CD14-positive monocyte (primary cell): ENCODE measurements around the gene KDM4C. TPM values are rescaled to one million over a fixed set of nuclear protein-coding genes. Genes with fewer than 3 reads are reported as not detected.

ENCODE experiments used
- DNase-seq, 3 donors: peaks; one replicate each; pipeline ENCODE4 v3.0.0-alpha.2; 2011 to 2022
- H2AFZ ChIP-seq: 2 replicates; pipeline ENCODE4 v1.6.0; 2012; ENCODE audit warnings: mild to moderate bottlenecking, low read depth, low read length, inconsistent platforms; ENCODE audit not compliant: insufficient read depth, poor library complexity, severe bottlenecking
- H3K27ac ChIP-seq, 2 donors: 1 replicate in 1 of 2; 2 replicates in 1 of 2; pipeline ENCODE4 v1.5.1; 2012 to 2013; ENCODE audit warnings: low read length in 2 of 2, control low read depth in 1 of 2, inconsistent platforms in 1 of 2, low read depth in 1 of 2, mild to moderate bottlenecking in 1 of 2
- H3K27me3 ChIP-seq, 2 donors: one replicate each; pipeline versions ENCODE4 v1.6.0 to v1.6.1; 2011 to 2013; ENCODE audit warnings: low read length in 2 of 2; ENCODE audit not compliant: control insufficient read depth in 2 of 2, insufficient read depth in 2 of 2
- H3K36me3 ChIP-seq, 2 donors: replicated peaks in 1 of 2; 1 replicate in 1 of 2; 2 replicates in 1 of 2; pipeline versions ENCODE4 v1.5.1 to v1.6.1; 2012 to 2013; ENCODE audit warnings: low read length in 2 of 2, control low read depth in 1 of 2, inconsistent platforms in 1 of 2, mild to moderate bottlenecking in 1 of 2; ENCODE audit not compliant: insufficient read depth in 2 of 2, control insufficient read depth in 1 of 2
- H3K4me1 ChIP-seq, 2 donors: 1 replicate in 1 of 2; 2 replicates in 1 of 2; pipeline versions ENCODE4 v1.5.1 to v1.6.1; 2012 to 2013; ENCODE audit warnings: low read length in 2 of 2, control low read depth in 1 of 2, inconsistent platforms in 1 of 2, mild to moderate bottlenecking in 1 of 2, moderate library complexity in 1 of 2; ENCODE audit not compliant: insufficient read depth in 2 of 2, control insufficient read depth in 1 of 2
- H3K4me2 ChIP-seq: replicated peaks from 2 replicates; pipeline ENCODE3; 2012; ENCODE audit warnings: low read length, moderate library complexity, mild to moderate bottlenecking; ENCODE audit not compliant: poor library complexity, severe bottlenecking; ENCODE audit errors: extremely low read depth
- H3K4me3 ChIP-seq, 3 experiments: fragments of 200-600 bp in 1 of 3; sonication (generic) in 1 of 3; replicated peaks in 1 of 3; 1 replicate in 2 of 3; 2 replicates in 1 of 3; pipeline ENCODE4 v1.5.1; 2011 to 2013; ENCODE audit warnings: low read length in 3 of 3, mild to moderate bottlenecking in 3 of 3, control low read depth in 2 of 3, low read depth in 2 of 3, inconsistent platforms in 1 of 3, moderate library complexity in 1 of 3
- H3K79me2 ChIP-seq: 2 replicates; pipeline ENCODE4 v1.6.0; 2012; ENCODE audit warnings: mild to moderate bottlenecking, control low read depth, inconsistent platforms, low read length, moderate library complexity; ENCODE audit not compliant: insufficient read depth
- H3K9ac ChIP-seq: 2 replicates; pipeline ENCODE4 v1.6.0; 2017; ENCODE audit warnings: low read length, mild to moderate bottlenecking; ENCODE audit not compliant: insufficient read depth, poor library complexity, severe bottlenecking
- H3K9me3 ChIP-seq, 2 donors: replicated peaks in 1 of 2; 1 replicate in 1 of 2; 2 replicates in 1 of 2; pipeline versions ENCODE4 v1.5.1 to v1.6.1; 2012 to 2013; ENCODE audit warnings: low read length in 2 of 2, control low read depth in 1 of 2; ENCODE audit not compliant: control insufficient read depth in 1 of 2, insufficient read depth in 1 of 2
- H4K20me1 ChIP-seq: 2 replicates; pipeline ENCODE4 v1.6.0; 2012; ENCODE audit warnings: mild to moderate bottlenecking, low read length, control low read depth, moderate library complexity; ENCODE audit not compliant: insufficient read depth
- H3K27ac Mint-ChIP-seq, 7 donors: one replicate each; pipeline ENCODE4 v1.8.0; 2020; ENCODE audit warnings: mild to moderate bottlenecking in 7 of 7, mixed read lengths in 7 of 7, moderate library complexity in 6 of 7, inconsistent platforms in 2 of 7
- H3K27me3 Mint-ChIP-seq, 3 donors: one replicate each; pipeline ENCODE4 v1.8.0; 2021 to 2022; ENCODE audit warnings: low read depth in 3 of 3, mild to moderate bottlenecking in 3 of 3, mixed read lengths in 3 of 3, moderate library complexity in 3 of 3, inconsistent platforms in 1 of 3
- H3K36me3 Mint-ChIP-seq, 2 donors: one replicate each; pipeline ENCODE4 v1.8.0; 2020; ENCODE audit warnings: mixed read lengths in 2 of 2, inconsistent platforms in 1 of 2, mild to moderate bottlenecking in 1 of 2
- H3K4me1 Mint-ChIP-seq: one replicate; pipeline ENCODE4 v1.8.0; 2020; ENCODE audit warnings: mild to moderate bottlenecking, mixed read lengths
- H3K4me3 Mint-ChIP-seq, 2 donors: one replicate each; pipeline ENCODE4 v1.8.0; 2020; ENCODE audit warnings: mild to moderate bottlenecking in 2 of 2, mixed read lengths in 2 of 2, moderate library complexity in 1 of 2
- H3K9me3 Mint-ChIP-seq, 7 donors: one replicate each; pipeline ENCODE4 v1.8.0; 2020 to 2022; ENCODE audit warnings: mixed read lengths in 7 of 7, mild to moderate bottlenecking in 6 of 7, moderate library complexity in 6 of 7, inconsistent platforms in 2 of 7
- WGBS: methylation state at CpG from one replicate; pipeline ENCODE4 v1.1.5; 2013; ENCODE audit warnings: missing lambda C conversion rate; ENCODE audit not compliant: insufficient coverage; 5-methylcytosine and 5-hydroxymethylcytosine counted together
- intact Hi-C, 2 donors: fragments of 100-400 bp; cut with micrococcal nuclease; formaldehyde crosslinking; loops; one replicate each; pipeline versions ENCODE4 v1.15.0 to v1.15.1; 2023
- polyA plus RNA-seq, 3 donors: library from polyadenylated mRNA; depleted of rRNA in 1 of 3; unstranded in 2 of 3; stranded (reverse) in 1 of 3; fragments of 300-500 nt in 2 of 3; fragments of >200 nt in 1 of 3; fragmentation: Illumina TruSeq in 2 of 3; gene quantifications; 1 replicate in 2 of 3; 2 replicates in 1 of 3; pipeline ENCODE4 v1.2.3, GENCODE V29; 2012 to 2021
- TF ChIP-seq, protein P1 (sequence below): fragments of 200-600 bp; IDR thresholded peaks from one replicate; pipeline ENCODE4 v1.8.0; 2022; ENCODE audit warnings: antibody characterized with exemption, mild to moderate bottlenecking

KDM4C gene
- polyA plus RNA-seq, 3 donors: 15.2 to 36.2 (median 17.1) TPM

DNA sequence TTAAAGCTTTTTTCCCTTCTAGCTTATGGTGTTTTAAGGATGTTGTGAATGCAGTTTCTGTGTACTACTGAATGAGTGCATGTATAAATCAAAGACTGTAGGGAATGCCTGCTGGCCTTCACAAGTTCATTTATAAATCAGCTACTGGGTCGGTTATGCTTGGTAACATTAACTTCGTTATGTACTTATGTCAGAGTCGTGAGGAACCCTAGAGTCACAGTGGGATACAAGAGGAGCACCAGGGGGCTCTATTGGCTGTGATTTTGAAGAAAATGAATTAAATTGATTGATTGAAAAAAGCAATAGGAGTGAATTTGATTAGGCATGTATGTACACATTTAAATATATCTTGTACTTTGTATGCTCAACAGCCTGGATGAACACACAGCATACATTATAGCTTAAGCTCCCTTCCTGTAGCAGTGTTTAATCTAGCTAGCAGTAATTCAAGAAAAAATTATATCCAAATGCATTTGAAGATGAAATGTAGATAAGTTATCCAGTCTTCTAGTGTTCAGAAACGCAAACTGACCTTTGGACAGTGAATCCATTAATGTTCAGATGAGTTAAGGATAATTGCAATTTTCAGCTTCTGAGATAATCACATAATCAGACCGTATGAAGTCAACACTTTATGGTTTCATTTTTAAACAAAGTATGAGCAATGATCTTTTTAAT is 204.2 kb downstream of the KDM4C start:
- H3K27me3 Mint-ChIP-seq: no peaks in the 10 kb centered on the region
- no peak for DNase-seq
- no peak overlapping the region for H2AFZ ChIP-seq
- no peak overlapping the region for H3K4me3 ChIP-seq
- peaks cover 0 to 2% (median 0%) of the 10 kb centered on the region in 7 donors for H3K9me3 Mint-ChIP-seq
- peaks cover 19% of the 10 kb centered on the region for H4K20me1 ChIP-seq
- H3K36me3 ChIP-seq: peaks cover 3 to 15% of the 10 kb centered on the region in 2 donors
- no peak overlapping the region for H3K9ac ChIP-seq
- H3K27me3 ChIP-seq: no peaks in the 10 kb centered on the region
- peaks cover 13% of the 10 kb centered on the region for H3K4me1 Mint-ChIP-seq
- TF ChIP-seq, protein P1, sequence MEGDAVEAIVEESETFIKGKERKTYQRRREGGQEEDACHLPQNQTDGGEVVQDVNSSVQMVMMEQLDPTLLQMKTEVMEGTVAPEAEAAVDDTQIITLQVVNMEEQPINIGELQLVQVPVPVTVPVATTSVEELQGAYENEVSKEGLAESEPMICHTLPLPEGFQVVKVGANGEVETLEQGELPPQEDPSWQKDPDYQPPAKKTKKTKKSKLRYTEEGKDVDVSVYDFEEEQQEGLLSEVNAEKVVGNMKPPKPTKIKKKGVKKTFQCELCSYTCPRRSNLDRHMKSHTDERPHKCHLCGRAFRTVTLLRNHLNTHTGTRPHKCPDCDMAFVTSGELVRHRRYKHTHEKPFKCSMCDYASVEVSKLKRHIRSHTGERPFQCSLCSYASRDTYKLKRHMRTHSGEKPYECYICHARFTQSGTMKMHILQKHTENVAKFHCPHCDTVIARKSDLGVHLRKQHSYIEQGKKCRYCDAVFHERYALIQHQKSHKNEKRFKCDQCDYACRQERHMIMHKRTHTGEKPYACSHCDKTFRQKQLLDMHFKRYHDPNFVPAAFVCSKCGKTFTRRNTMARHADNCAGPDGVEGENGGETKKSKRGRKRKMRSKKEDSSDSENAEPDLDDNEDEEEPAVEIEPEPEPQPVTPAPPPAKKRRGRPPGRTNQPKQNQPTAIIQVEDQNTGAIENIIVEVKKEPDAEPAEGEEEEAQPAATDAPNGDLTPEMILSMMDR: no peak
- no peak overlapping the region for H3K4me2 ChIP-seq
- no peaks in the 10 kb centered on the region for H3K79me2 ChIP-seq
- peaks cover 9 to 18% of the 10 kb centered on the region in 2 donors for H3K36me3 Mint-ChIP-seq
- intact Hi-C loops: no loop called here
- no peak overlapping the region for H3K27ac ChIP-seq
- H3K9me3 ChIP-seq: no peaks in the 10 kb centered on the region
- 100% methylated on average over 2 of the region's 5 CpGs for WGBS
- H3K4me1 ChIP-seq: no peaks in the 10 kb centered on the region
- no peak overlapping the region for H3K27ac Mint-ChIP-seq
- H3K4me3 Mint-ChIP-seq: no peak overlapping the region

- H3K36me3 Mint-ChIP-seq: peaks cover 3 to 8% of the 10 kb centered on the region in 2 donors
- Histone ChIP-seq H2AFZ (no peak overlapping the region), H3K27me3 (no peaks in the 10 kb centered on the region), H3K9ac (no peak overlapping the region), H3K9me3 (no peaks in the 10 kb centered on the region), H4K20me1 (peaks cover 12% of the 10 kb centered on the region), H3K4me1 (no peaks in the 10 kb centered on the region), H3K27ac (no peak overlapping the region), H3K79me2 (no peaks in the 10 kb centered on the region), H3K4me2 (no peak overlapping the region), H3K36me3 (peaks cover 3 to 13% of the 10 kb centered on the region in 2 donors), H3K4me3 (no peak overlapping the region)
- H3K4me1 Mint-ChIP-seq: peaks cover 2% of the 10 kb centered on the region
- no peaks in the 10 kb centered on the region for H3K27me3 Mint-ChIP-seq
- DNase-seq: no peak
- H3K9me3 Mint-ChIP-seq: peaks cover 0 to 2% (median 0%) of the 10 kb centered on the region in 7 donors
- H3K27ac Mint-ChIP-seq: no peak overlapping the region
- WGBS: 100% methylated on average over 1 of the region's 1 CpG
- intact Hi-C loops: no loop called here
- H3K4me3 Mint-ChIP-seq: no peak overlapping the region
- TF ChIP-seq, protein P1: no peak
These were observed 207.8 kb downstream of the KDM4C start for GRCh38 chr9:6965566-6965965.
